ENCODE results near the gene TMEM253. TPM values are rescaled to one million over a fixed set of nuclear protein-coding genes. Genes with fewer than 3 reads are reported as not detected.

TMEM253 gene
- total RNA-seq, 1 donor from 2014 or later, result 1.6 TPM

DNA sequence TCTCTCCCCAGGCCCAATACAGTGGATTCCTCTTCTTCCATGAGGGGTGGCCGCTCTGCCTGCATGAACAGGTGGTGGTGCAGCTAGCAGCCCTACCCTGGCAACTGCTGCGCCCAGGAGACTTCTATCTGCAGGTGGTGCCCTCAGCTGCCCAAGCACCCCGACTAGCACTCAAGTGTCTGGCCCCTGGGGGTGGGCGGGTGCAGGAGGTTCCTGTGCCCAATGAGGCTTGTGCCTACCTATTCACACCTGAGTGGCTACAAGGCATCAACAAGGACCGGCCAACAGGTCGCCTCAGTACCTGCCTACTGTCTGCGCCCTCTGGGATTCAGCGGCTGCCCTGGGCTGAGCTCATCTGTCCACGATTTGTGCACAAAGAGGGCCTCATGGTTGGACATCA, 26.9 kb upstream of the TMEM253 start:
- H3K27ac Mint-ChIP-seq (ENCODE audit: unreplicated experiment), result peak overlapping the region; percentile 68
- no peaks in the 10 kb centered on the region for H3K27me3 Mint-ChIP-seq (ENCODE audit: low read depth)
- TF ChIP-seq CTCF (conservative IDR thresholded peaks at IDR 0.05), result no peak
- H3K4me1 Mint-ChIP-seq, result peaks cover 47% of the 10 kb centered on the region
- H3K4me3 Mint-ChIP-seq, result peak overlapping the region; percentile 96
- no peak for DNase-seq (ENCODE audit: low read depth, low spot score)
- no peaks in the 10 kb centered on the region for H3K9me3 Mint-ChIP-seq
- H3K36me3 Mint-ChIP-seq (ENCODE audit: low read depth), result peaks cover 20% of the 10 kb centered on the region

DNA sequence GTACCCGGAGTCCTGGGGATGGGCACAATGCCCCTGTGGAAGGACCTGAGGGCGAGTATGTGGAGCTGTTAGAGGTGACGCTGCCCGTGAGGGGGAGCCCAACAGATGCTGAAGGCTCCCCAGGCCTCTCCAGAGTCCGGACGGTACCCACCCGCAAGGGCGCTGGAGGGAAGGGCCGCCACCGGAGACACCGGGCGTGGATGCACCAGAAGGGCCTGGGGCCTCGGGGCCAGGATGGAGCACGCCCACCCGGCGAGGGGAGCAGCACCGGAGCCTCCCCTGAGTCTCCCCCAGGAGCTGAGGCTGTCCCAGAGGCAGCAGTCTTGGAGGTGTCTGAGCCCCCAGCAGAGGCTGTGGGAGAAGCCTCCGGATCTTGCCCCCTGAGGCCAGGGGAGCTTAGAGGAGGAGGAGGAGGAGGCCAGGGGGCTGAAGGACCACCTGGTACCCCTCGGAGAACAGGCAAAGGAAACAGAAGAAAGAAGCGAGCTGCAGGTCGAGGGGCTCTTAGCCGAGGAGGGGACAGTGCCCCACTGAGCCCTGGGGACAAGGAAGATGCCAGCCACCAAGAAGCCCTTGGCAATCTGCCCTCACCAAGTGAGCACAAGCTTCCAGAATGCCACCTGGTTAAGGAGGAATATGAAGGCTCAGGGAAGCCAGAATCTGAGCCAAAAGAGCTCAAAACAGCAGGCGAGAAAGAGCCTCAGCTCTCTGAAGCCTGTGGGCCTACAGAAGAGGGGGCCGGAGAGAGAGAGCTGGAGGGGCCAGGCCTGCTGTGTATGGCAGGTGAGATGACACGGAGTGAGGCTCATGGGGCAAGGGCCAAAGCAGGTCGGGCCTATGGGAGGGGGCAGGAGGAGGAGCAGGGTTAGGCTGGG, 26.2 kb upstream of the TMEM253 start:
- DNase-seq (ENCODE audit: low read depth, low spot score), result no peak
- H3K4me1 Mint-ChIP-seq, result peaks cover 40% of the 10 kb centered on the region
- no peak for TF ChIP-seq CTCF (conservative IDR thresholded peaks at IDR 0.05)
- no peaks in the 10 kb centered on the region for H3K9me3 Mint-ChIP-seq
- no peak overlapping the region for H3K4me3 Mint-ChIP-seq
- H3K27ac Mint-ChIP-seq (ENCODE audit: unreplicated experiment), result no peak overlapping the region
- no peaks in the 10 kb centered on the region for H3K27me3 Mint-ChIP-seq (ENCODE audit: low read depth)
- H3K36me3 Mint-ChIP-seq (ENCODE audit: low read depth), result peaks cover 20% of the 10 kb centered on the region

DNA sequence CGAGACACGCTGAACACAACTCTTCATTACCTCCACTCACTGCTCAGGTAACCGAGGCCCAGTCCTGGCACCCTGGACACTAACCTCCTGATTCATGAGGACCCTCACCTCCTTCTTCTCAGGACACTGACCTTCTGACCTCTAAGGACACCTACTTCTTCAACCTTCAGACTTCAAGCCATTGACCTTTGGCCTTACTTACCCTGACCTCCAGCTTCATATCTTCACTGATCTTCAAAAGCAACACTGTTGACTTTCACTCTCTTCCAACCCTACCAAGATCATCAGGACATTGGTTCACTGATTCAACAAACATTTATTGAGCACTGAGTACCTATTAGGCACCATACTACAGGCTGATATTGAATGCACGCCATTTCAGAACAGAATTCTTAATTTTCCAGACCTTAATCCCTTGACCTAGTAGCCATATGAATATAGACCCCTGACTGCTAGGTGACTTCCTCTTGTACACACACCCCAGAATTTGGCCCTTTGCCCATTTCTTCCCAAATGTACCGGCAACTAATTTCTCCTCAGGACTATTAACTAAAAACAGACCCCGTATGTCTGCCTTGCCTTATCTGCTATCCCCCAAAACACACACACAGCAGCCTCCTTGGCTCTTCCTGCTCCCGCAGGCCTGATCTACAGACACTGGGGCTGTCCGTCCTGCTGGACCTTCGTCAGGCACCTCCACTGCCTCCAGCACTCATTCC, 25.0 kb upstream of the TMEM253 start:
- no peaks in the 10 kb centered on the region for H3K27me3 Mint-ChIP-seq (ENCODE audit: low read depth)
- H3K36me3 Mint-ChIP-seq (ENCODE audit: low read depth), result peaks cover 20% of the 10 kb centered on the region
- no peak for TF ChIP-seq CTCF (conservative IDR thresholded peaks at IDR 0.05)
- peak overlapping the region; percentile 2 for H3K27ac Mint-ChIP-seq (ENCODE audit: unreplicated experiment)
- H3K9me3 Mint-ChIP-seq, result no peaks in the 10 kb centered on the region
- H3K4me1 Mint-ChIP-seq, result peaks cover 35% of the 10 kb centered on the region
- peak overlapping the region; percentile 42 for H3K4me3 Mint-ChIP-seq
- DNase-seq (ENCODE audit: low read depth, low spot score), result no peak

DNA sequence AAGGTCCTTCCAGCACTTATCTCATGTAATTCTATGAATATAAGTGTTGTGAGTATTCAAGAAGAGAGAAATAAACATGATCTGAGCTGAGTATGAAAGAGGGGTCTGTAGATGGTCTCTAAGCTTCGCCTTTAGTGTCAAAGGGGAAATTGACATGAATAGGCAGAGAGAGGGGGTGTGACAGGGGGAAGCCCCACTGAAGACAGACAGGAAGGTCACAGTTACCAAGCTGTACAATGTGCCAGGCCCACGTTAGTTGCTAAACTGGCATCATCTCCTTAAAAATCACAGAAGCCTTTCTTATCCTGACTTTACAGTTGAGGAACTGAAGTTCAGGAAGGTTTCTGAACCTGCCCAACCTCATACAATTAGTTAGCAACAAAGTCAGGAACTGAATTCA, 23.2 kb upstream of the TMEM253 start:
- no peaks in the 10 kb centered on the region for H3K9me3 Mint-ChIP-seq
- H3K36me3 Mint-ChIP-seq (ENCODE audit: low read depth), result peaks cover 24% of the 10 kb centered on the region
- H3K27me3 Mint-ChIP-seq (ENCODE audit: low read depth), result peaks cover 3% of the 10 kb centered on the region
- H3K27ac Mint-ChIP-seq (ENCODE audit: unreplicated experiment), result no peak overlapping the region
- no peak for DNase-seq (ENCODE audit: low read depth, low spot score)
- H3K4me3 Mint-ChIP-seq, result peak overlapping the region; percentile 13
- no peak for TF ChIP-seq CTCF (conservative IDR thresholded peaks at IDR 0.05)
- peaks cover 18% of the 10 kb centered on the region for H3K4me1 Mint-ChIP-seq

- peaks cover 15% of the 10 kb centered on the region for H3K4me1 Mint-ChIP-seq
- H3K27ac Mint-ChIP-seq (ENCODE audit: unreplicated experiment), result no peak overlapping the region
- TF ChIP-seq CTCF (conservative IDR thresholded peaks at IDR 0.05), result no peak
- no peaks in the 10 kb centered on the region for H3K9me3 Mint-ChIP-seq
- no peak for DNase-seq (ENCODE audit: low read depth, low spot score)
- no peak overlapping the region for H3K4me3 Mint-ChIP-seq
- peaks cover 26% of the 10 kb centered on the region for H3K36me3 Mint-ChIP-seq (ENCODE audit: low read depth)
- H3K27me3 Mint-ChIP-seq (ENCODE audit: low read depth), result peaks cover 3% of the 10 kb centered on the region
These were observed 22.6 kb upstream of the TMEM253 start for GRCh38 chr14:21078287-21078686.
